LNCaP clone FGC (cell line): ENCODE data around the gene STN1.

Experiments used
- DNase-seq: peaks from one replicate; pipeline ENCODE4 v3.0.0-alpha.2; 2011; ENCODE audit warnings: low read depth
- H3K4me3 ChIP-seq: 2 replicates; pipeline ENCODE4 v1.5.1; 2011; ENCODE audit warnings: mild to moderate bottlenecking, low read depth, low read length, control low read depth
- CTCF ChIP-seq: IDR thresholded peaks from 2 replicates; pipeline ENCODE4 v1.5.1; 2012; ENCODE audit warnings: mild to moderate bottlenecking; ENCODE audit not compliant: control insufficient read depth, insufficient read depth; ENCODE audit errors: extremely low read depth

STN1 gene

GRCh38 chr10:103839872-103840739 is 77.9 kb downstream of the STN1 start:
- H3K4me3 ChIP-seq: no peak overlapping the region
- no peak for DNase-seq
- TF ChIP-seq CTCF: no peak

- no peak for TF ChIP-seq CTCF
- DNase-seq: no peak
- no peak overlapping the region for H3K4me3 ChIP-seq
These were observed 78.5 kb downstream of the STN1 start for GRCh38 chr10:103839519-103839871.

GRCh38 chr10:103838862-103839518 is 79.0 kb downstream of the STN1 start:
- no peak overlapping the region for H3K4me3 ChIP-seq
- no peak for TF ChIP-seq CTCF
- DNase-seq: no peak

GRCh38 chr10:103838070-103838395 is 80.0 kb downstream of the STN1 start:
- TF ChIP-seq CTCF: no peak
- no peak overlapping the region for H3K4me3 ChIP-seq
- DNase-seq: no peak

GRCh38 chr10:103837370-103838069 is 80.5 kb downstream of the STN1 start:
- TF ChIP-seq CTCF: no peak

GRCh38 chr10:103836861-103837260 is 81.1 kb downstream of the STN1 start:
- no peak for DNase-seq
- TF ChIP-seq CTCF: no peak
- H3K4me3 ChIP-seq: no peak overlapping the region

More at GRCh38 chr10:103837370-103838069, 80.5 kb downstream of the STN1 start:
- H3K4me3 ChIP-seq: no peak overlapping the region
- DNase-seq: no peak
